ENCODE measurements around the gene EVI5L.

The EVI5L gene

DNA sequence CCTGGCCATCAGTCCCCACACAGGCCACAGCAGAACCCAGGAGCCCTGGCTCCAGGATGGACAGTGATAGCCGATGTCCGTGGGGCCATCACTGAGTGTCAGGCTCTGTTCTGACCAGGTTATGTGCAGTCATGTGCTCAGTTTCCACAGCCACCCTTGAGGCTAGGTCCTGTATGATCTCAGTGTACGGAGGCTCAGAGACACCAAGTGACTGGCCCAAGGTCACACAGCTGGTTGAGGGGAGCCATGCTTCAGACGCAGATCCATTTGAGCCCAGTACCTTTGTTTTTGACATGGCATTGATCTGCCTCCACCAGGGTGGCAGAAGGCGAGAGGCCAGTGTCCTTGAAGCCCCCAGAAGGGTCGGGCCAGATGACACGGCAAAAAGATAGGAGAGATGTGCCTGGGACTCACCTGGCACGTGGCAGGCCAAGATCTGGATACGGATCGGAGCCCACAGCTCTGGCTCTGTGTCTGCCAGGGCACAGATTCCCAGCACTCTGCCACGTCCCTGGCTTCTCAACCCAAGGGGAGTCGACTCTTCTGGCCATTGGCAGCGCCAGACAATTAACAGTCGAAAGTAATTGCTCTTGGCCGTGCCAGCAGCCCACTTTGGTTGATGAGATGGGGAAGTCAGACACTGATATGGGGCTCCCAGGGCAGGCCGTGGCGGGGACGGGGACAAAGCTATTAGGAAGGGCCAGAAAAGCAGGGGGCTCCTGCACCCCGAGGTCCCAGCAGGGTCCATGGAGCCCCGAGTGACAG, 15.6 kb downstream of the EVI5L start:
- Histone ChIP-seq H3K27me3 (ENCODE audit: control insufficient read depth in 1 of 2, insufficient read depth in 2 of 2, low read length in 2 of 2) (no peaks in the 10 kb centered on the region), H3K4me1 (ENCODE audit: control insufficient read depth, insufficient read depth, low read length) (no peaks in the 10 kb centered on the region), H3K36me3 (ENCODE audit: control insufficient read depth in 2 of 2, insufficient read depth in 2 of 2, low read length in 2 of 2) (no peaks in the 10 kb centered on the region), H3K9ac (ENCODE audit: low read length in 2 of 2) (no peak overlapping the region), H3K27ac (ENCODE audit: low read length) (no peak overlapping the region), H3K9me3 (ENCODE audit: control insufficient read depth in 2 of 2, low read length in 2 of 2) (no peaks in the 10 kb centered on the region), H3K4me3 (ENCODE audit: low read length in 2 of 2) (no peak overlapping the region)

DNA sequence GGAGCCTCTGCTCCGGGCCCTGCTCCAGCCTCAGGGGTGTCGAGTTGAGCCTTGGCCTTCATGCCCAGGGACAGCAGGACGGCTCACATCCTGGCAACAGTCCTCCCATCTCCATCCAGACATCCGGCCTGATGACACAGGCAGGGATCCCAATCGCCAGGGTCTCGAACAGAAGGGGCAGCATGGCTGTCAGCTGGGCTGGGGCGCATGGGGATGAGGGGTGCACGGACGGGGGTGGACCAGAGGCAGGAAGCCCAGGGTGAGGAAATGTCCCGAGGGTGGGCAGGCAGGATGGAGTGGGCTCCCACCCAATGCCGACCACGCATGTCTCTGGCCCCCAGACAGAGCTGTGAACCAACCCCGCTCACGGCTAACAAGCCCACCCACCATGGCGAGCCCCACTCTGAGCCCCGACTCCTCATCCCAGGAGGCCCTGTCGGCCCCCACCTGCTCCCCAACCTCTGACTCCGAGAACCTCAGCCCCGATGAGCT, 16.2 kb downstream of the EVI5L start:
- H3K36me3 ChIP-seq (ENCODE audit: control insufficient read depth in 2 of 2, insufficient read depth in 2 of 2, low read length in 2 of 2): no peaks in the 10 kb centered on the region
- no peaks in the 10 kb centered on the region for H3K4me1 ChIP-seq (ENCODE audit: control insufficient read depth, insufficient read depth, low read length)
- H3K27me3 ChIP-seq (ENCODE audit: control insufficient read depth in 1 of 2, insufficient read depth in 2 of 2, low read length in 2 of 2): no peaks in the 10 kb centered on the region
- H3K4me3 ChIP-seq (ENCODE audit: low read length in 2 of 2): no peak overlapping the region
- H3K9me3 ChIP-seq (ENCODE audit: control insufficient read depth in 2 of 2, low read length in 2 of 2): no peaks in the 10 kb centered on the region
- no peak overlapping the region for H3K9ac ChIP-seq (ENCODE audit: low read length in 2 of 2)
- H3K27ac ChIP-seq (ENCODE audit: low read length): no peak overlapping the region

DNA sequence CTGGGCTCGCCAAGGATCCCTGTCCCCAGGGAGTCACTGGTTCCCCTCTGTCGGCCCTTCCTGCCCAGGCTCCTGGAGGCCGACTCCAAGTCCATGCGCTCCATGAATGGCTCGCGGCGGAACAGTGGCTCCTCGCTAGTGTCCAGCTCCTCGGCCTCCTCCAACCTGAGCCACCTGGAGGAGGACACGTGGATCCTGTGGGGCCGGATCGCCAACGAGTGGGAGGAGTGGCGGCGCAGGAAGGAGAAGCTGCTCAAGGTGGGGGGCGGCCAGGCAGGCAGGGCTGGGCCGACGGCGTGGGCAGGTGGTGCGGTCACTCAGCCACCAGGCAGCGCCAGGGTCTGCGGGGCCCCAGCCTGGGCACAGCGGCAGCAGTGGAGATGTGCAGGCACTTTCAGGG, 17.6 kb downstream of the EVI5L start:
- Histone ChIP-seq H3K27me3 (ENCODE audit: control insufficient read depth in 1 of 2, insufficient read depth in 2 of 2, low read length in 2 of 2) (no peaks in the 10 kb centered on the region), H3K9me3 (ENCODE audit: control insufficient read depth in 2 of 2, low read length in 2 of 2) (no peaks in the 10 kb centered on the region), H3K36me3 (ENCODE audit: control insufficient read depth in 2 of 2, insufficient read depth in 2 of 2, low read length in 2 of 2) (no peaks in the 10 kb centered on the region), H3K4me3 (ENCODE audit: low read length in 2 of 2) (no peak overlapping the region), H3K27ac (ENCODE audit: low read length) (no peak overlapping the region), H3K4me1 (ENCODE audit: control insufficient read depth, insufficient read depth, low read length) (no peaks in the 10 kb centered on the region), H3K9ac (ENCODE audit: low read length in 2 of 2) (no peak overlapping the region)

DNA sequence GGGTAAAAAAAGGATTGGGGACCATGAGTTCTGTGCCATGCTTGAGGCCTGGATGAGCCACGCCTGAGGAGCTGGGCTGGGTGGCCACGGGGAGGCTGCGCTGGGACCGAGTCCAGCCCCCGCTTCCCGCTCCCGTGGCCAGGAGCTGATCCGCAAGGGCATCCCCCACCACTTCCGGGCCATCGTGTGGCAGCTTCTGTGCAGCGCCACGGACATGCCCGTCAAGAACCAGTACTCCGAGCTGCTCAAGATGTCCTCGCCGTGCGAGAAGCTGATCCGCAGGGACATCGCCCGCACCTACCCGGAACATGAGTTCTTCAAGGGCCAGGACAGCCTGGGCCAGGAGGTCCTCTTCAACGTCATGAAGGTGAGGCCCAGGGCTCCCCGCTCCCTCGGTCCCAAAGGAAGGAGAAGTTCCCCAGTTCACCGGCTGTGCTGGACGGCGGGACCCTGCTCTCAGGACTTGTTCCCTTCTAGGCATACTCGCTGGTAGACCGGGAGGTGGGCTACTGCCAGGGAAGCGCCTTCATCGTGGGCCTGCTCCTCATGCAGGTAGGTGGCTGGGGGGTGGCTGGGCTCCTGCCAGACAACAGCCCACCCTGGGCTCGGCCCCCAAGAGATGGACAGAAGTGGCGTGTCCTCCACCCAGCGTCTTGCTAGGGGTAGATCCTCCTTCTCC, 18.9 kb downstream of the EVI5L start:
- H3K9ac ChIP-seq (ENCODE audit: low read length in 2 of 2): no peak overlapping the region
- H3K4me1 ChIP-seq (ENCODE audit: control insufficient read depth, insufficient read depth, low read length): peaks cover 6% of the 10 kb centered on the region
- H3K36me3 ChIP-seq (ENCODE audit: control insufficient read depth in 2 of 2, insufficient read depth in 2 of 2, low read length in 2 of 2): no peaks in the 10 kb centered on the region
- no peaks in the 10 kb centered on the region for H3K9me3 ChIP-seq (ENCODE audit: control insufficient read depth in 2 of 2, low read length in 2 of 2)
- no peaks in the 10 kb centered on the region for H3K27me3 ChIP-seq (ENCODE audit: control insufficient read depth in 1 of 2, insufficient read depth in 2 of 2, low read length in 2 of 2)
- H3K4me3 ChIP-seq (ENCODE audit: low read length in 2 of 2): no peak overlapping the region
- no peak overlapping the region for H3K27ac ChIP-seq (ENCODE audit: low read length)

DNA sequence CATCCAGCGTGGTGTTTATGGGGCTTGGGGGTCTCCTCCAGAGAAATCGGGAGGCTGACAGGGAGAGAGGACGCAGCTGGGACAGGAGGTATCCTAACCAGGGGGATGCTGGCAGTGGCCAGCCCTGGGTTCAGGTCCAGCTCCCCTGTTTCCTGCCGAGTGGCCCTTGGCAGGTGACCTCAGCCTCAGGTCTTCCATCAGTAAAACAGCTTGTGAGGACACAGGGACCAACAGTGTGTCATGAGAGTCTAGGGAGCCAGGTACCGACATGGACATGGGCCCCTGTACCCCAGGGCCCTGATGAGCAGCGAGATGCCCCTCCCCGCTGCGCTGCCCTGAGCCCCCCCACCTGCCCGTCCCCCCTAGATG, 19.6 kb downstream of the EVI5L start:
- H3K4me1 ChIP-seq (ENCODE audit: control insufficient read depth, insufficient read depth, low read length): peaks cover 6% of the 10 kb centered on the region
- H3K27me3 ChIP-seq (ENCODE audit: control insufficient read depth in 1 of 2, insufficient read depth in 2 of 2, low read length in 2 of 2): peaks cover 0 to 2% of the 10 kb centered on the region in 2 donors
- no peaks in the 10 kb centered on the region for H3K36me3 ChIP-seq (ENCODE audit: control insufficient read depth in 2 of 2, insufficient read depth in 2 of 2, low read length in 2 of 2)
- H3K9me3 ChIP-seq (ENCODE audit: control insufficient read depth in 2 of 2, low read length in 2 of 2): no peaks in the 10 kb centered on the region
- H3K27ac ChIP-seq (ENCODE audit: low read length): no peak overlapping the region
- no peak overlapping the region for H3K9ac ChIP-seq (ENCODE audit: low read length in 2 of 2)
- H3K4me3 ChIP-seq (ENCODE audit: low read length in 2 of 2): no peak overlapping the region

DNA sequence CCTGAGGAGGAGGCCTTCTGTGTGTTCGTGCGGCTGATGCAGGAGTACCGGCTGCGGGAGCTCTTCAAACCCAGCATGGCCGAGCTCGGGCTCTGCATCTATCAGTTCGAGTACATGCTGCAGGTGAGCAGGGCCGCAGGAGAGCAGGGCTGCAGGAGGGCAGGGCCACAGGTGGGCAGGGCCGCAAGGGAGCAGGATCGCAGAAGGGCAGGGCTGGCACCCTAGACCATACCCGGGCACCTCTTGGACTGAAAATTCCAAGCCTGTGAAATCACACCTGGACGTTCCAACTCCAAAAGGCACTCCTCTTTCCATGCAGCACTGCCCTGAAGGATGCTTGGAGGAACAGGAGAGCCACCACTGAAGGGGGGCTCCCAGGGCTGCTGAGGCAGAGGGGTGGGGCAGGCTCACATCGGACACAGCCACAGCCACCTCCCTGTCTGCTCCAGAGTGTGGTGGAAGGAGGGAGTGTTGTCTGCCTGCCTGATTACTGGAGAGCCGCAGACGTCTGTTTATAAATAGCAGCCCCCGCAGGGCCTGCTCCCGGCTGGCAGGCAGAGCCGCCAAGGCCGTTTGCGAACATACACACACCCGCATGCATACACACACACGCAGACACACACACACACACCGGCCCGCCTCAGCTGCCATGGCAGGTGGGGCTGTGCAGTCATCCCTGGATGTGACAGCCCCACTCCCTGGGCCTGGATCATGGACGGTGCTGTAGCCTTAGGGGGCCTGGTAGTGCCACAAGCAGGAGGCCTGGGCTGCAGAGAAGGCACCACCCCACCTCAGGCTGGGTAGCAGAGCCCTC, 20.2 kb downstream of the EVI5L start:
- Histone ChIP-seq H3K4me3 (ENCODE audit: low read length in 2 of 2) (no peak overlapping the region), H3K27ac (ENCODE audit: low read length) (no peak overlapping the region), H3K9me3 (ENCODE audit: control insufficient read depth in 2 of 2, low read length in 2 of 2) (no peaks in the 10 kb centered on the region), H3K9ac (ENCODE audit: low read length in 2 of 2) (no peak overlapping the region), H3K36me3 (ENCODE audit: control insufficient read depth in 2 of 2, insufficient read depth in 2 of 2, low read length in 2 of 2) (no peaks in the 10 kb centered on the region), H3K27me3 (ENCODE audit: control insufficient read depth in 1 of 2, insufficient read depth in 2 of 2, low read length in 2 of 2) (peaks cover 0 to 4% of the 10 kb centered on the region in 2 donors), H3K4me1 (ENCODE audit: control insufficient read depth, insufficient read depth, low read length) (peaks cover 6% of the 10 kb centered on the region)

DNA sequence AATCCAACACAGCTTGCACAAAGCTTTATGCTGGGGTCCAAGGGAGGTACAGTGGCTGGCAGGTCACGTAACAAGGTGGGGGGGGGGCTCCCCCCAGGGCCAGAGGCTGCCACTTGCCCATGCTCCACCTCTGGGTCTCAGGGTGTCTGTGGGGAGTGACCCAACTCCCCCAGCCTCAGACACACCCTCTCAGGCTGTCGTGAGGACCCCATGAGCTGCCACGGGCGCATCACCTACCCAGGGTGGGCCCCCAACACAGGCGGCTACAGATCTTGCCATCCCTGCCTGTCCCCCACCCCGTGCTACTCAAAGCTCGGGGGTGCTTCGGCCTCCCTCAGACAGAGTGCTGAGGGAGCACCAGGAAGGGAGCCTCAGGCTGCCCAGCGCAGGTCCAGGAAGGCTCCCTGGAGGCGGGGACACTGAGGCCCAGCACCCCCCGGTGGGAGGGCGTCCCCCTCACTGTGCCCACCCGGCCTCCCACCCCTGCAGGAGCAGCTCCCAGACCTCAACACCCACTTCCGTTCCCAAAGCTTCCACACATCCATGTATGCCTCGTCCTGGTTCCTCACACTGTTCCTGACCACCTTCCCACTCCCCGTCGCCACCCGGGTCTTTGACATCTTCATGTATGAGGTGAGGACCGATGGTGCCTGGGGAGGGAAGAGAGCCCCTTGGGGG, 21.1 kb downstream of the EVI5L start:
- Histone ChIP-seq H3K4me1 (ENCODE audit: control insufficient read depth, insufficient read depth, low read length) (peaks cover 6% of the 10 kb centered on the region), H3K9me3 (ENCODE audit: control insufficient read depth in 2 of 2, low read length in 2 of 2) (no peaks in the 10 kb centered on the region), H3K36me3 (ENCODE audit: control insufficient read depth in 2 of 2, insufficient read depth in 2 of 2, low read length in 2 of 2) (no peaks in the 10 kb centered on the region), H3K27ac (ENCODE audit: low read length) (no peak overlapping the region), H3K27me3 (ENCODE audit: control insufficient read depth in 1 of 2, insufficient read depth in 2 of 2, low read length in 2 of 2) (peaks cover 4% of the 10 kb centered on the region in 2 donors), H3K9ac (ENCODE audit: low read length in 2 of 2) (no peak overlapping the region), H3K4me3 (ENCODE audit: low read length in 2 of 2) (no peak overlapping the region)

DNA sequence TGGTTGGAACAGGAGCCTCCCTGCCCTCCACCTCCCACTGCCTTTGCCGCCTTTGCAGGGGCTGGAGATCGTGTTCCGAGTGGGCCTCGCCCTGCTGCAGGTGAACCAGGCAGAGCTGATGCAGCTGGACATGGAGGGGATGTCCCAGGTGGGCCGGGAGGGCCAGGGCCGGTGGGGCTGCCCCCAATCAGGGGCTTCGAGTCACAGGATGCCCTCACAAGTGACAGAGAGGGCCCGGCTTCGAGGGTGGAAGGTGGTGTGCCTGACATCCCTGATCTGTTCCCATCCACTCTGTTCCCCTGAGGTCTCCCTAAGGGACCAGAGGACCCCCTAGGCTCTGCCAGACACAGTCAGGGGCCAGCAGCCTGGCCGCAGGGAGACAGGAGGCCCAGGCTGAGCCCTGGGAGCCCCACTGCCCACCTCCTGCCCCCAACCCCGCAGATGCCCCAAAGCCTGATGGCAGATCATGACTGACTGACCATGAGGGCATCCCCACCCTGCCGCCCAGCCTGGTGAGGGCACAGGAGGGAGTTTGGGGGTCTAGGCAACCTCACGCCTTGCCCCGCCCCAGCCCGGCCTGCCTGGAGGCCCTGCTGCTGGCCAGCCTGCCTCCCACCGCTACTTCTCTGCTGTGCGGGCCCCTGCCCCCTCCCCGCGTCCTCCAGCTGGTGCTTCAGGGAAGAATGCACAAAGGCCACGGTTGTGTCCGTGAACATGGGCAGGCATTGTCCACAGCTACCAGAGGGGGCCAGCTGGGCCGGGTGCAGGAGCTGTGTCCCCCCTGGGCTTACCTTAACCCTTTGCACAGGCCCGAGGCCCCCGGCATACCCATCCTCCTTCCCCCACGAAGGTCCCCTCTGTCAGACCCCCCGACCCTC, 21.8 kb downstream of the EVI5L start:
- Histone ChIP-seq H3K4me3 (ENCODE audit: low read length in 2 of 2) (no peak overlapping the region), H3K4me1 (ENCODE audit: control insufficient read depth, insufficient read depth, low read length) (peaks cover 6% of the 10 kb centered on the region), H3K9me3 (ENCODE audit: control insufficient read depth in 2 of 2, low read length in 2 of 2) (no peaks in the 10 kb centered on the region), H3K27ac (ENCODE audit: low read length) (no peak overlapping the region), H3K27me3 (ENCODE audit: control insufficient read depth in 1 of 2, insufficient read depth in 2 of 2, low read length in 2 of 2) (peaks cover 4 to 9% of the 10 kb centered on the region in 2 donors), H3K36me3 (ENCODE audit: control insufficient read depth in 2 of 2, insufficient read depth in 2 of 2, low read length in 2 of 2) (no peaks in the 10 kb centered on the region), H3K9ac (ENCODE audit: low read length in 2 of 2) (no peak overlapping the region)

DNA sequence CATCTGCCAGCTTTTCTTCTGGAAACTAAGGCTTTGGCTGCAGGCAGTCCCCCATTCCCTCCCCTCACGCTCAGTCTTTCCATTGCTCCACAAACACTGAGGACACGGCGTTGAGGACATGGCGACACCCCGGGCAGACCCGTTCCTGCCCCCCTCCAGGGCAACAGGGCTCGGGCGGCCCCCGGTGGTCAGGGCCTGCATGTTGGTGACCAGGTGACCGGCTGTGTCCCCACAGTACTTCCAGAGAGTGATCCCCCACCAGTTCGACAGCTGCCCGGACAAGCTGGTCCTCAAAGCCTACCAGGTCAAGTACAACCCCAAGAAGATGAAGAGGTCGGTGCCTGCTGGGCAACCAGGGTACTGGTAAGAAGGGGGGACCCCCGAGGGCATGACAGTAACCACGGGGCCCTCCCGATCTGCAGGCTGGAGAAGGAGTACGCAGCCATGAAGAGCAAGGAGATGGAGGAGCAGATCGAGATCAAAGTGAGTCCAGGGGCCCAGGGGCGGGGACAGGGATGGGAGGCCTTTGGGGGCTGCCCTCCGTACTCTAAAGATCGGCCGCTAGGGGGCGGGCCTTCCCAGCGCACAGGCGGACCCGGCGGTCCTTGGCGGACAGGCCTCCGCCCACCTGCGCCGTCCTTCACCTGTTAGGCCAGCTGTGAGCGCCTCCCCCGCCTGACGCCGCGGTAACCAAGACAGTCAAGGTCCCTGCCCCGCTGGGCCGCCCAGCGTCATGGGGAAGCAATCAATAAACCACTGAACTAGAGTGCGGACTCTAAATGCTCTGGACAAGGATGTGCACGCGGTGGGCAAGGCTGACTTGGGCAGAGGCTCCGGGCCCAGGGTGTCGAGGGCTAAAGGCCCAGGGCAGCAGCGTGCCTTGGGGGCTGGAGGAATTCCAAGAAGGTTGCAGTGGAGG, 23.1 kb downstream of the EVI5L start:
- no peaks in the 10 kb centered on the region for H3K9me3 ChIP-seq (ENCODE audit: control insufficient read depth in 2 of 2, low read length in 2 of 2)
- H3K4me1 ChIP-seq (ENCODE audit: control insufficient read depth, insufficient read depth, low read length): peaks cover 6% of the 10 kb centered on the region
- H3K27me3 ChIP-seq (ENCODE audit: control insufficient read depth in 1 of 2, insufficient read depth in 2 of 2, low read length in 2 of 2): peaks cover 4 to 9% of the 10 kb centered on the region in 2 donors
- H3K36me3 ChIP-seq (ENCODE audit: control insufficient read depth in 2 of 2, insufficient read depth in 2 of 2, low read length in 2 of 2): no peaks in the 10 kb centered on the region
- H3K27ac ChIP-seq (ENCODE audit: low read length): no peak overlapping the region
- H3K4me3 ChIP-seq (ENCODE audit: low read length in 2 of 2): no peak overlapping the region
- H3K9ac ChIP-seq (ENCODE audit: low read length in 2 of 2): no peak overlapping the region
